ENCODE results near the gene FAM53C. TPM values are rescaled to one million over a fixed set of nuclear protein-coding genes. Genes with fewer than 3 reads are reported as not detected.

FAM53C gene
- polyA plus RNA-seq, 1 donor from 2014 or later = 20.4 TPM

DNA sequence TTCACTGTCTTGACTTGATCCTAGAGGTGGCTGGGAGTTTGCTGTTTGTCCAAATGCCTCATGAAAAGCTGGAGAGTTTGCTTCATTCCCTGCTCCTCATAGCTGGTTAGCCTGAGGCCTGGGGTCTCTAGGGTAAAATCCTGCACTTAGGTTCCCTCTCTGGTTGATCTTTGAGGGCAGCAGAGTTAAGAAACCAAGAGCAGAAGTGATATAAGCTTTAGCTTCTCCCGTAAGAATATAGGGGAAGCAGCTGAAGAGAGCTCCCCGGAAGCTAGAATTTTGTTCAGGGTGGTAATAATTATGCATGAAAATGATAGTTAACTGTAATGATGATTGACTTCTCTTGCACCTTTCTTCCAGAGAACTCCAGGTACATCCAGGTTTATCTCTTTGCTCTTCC is 1.4 kb downstream of the FAM53C start:
- H3K27me3 Mint-ChIP-seq = no peaks in the 10 kb centered on the region
- H3K36me3 Mint-ChIP-seq = peaks cover 5% of the 10 kb centered on the region
- H3K9me3 Mint-ChIP-seq = peaks cover 0 to 2% (median 0%) of the 10 kb centered on the region in 3 donors
- H3K4me1 Mint-ChIP-seq = peaks cover 20 to 28% (median 23%) of the 10 kb centered on the region in 3 donors
- H3K27ac Mint-ChIP-seq = peak overlapping the region; percentile 87 to 92 (median 92)
- H3K4me3 Mint-ChIP-seq = peak overlapping the region; percentile 91 to 98 (median 96)

DNA sequence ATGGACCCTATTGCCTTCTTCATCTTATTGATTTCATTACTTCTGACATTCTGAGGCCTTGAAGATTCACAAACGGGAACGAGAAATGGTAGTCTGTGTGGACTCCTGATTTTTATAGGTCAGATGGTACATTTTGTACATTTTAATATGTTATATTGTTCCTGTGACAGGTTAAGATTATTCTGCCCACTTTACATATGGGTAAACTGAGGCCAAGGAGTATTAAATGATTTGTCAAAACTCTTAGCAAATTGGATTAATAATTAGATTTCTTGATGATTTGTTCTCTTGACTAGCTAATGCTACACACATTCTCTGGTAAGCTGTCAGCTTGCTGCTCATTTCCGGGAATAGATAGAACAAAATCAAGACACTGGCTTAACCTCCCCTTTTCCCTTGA is 1.9 kb downstream of the FAM53C start:
- Mint-ChIP-seq H3K27ac (peak overlapping the region; percentile 53 to 92 (median 87)), H3K36me3 (peaks cover 5% of the 10 kb centered on the region), H3K27me3 (no peaks in the 10 kb centered on the region), H3K4me3 (peak overlapping the region in 3 of 4 donors; percentile 91 to 98 (median 93)), H3K9me3 (peaks cover 0 to 2% (median 0%) of the 10 kb centered on the region in 3 donors), H3K4me1 (peaks cover 20 to 28% (median 23%) of the 10 kb centered on the region in 3 donors)

DNA sequence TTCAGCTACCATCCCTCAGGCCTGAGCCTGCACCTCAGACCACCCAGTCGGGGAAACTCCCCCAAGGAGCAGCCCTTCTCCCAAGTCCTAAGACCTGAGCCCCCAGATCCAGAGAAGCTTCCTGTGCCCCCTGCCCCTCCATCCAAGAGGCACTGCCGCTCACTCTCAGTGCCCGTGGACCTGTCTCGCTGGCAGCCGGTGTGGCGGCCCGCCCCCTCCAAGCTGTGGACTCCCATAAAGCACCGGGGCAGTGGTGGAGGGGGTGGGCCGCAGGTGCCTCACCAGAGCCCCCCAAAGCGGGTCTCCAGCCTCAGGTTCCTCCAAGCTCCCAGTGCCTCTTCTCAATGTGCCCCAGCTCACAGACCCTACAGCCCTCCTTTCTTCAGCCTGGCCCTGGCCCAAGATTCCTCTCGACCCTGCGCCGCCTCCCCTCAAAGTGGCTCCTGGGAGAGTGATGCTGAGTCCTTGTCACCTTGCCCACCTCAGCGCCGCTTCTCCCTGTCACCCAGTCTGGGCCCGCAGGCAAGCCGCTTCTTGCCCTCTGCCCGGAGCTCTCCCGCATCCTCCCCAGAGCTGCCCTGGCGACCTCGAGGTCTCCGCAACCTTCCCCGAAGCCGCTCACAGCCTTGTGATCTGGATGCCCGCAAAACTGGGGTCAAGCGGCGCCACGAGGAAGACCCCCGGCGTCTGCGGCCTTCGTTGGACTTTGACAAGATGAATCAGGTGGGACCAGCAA is 7.0 kb downstream of the FAM53C start:
- Mint-ChIP-seq H3K4me1 (peaks cover 6 to 13% (median 11%) of the 10 kb centered on the region in 3 donors), H3K4me3 (no peak overlapping the region), H3K27ac (no peak overlapping the region), H3K27me3 (no peaks in the 10 kb centered on the region), H3K9me3 (no peaks in the 10 kb centered on the region), H3K36me3 (peaks cover 10% of the 10 kb centered on the region)

DNA sequence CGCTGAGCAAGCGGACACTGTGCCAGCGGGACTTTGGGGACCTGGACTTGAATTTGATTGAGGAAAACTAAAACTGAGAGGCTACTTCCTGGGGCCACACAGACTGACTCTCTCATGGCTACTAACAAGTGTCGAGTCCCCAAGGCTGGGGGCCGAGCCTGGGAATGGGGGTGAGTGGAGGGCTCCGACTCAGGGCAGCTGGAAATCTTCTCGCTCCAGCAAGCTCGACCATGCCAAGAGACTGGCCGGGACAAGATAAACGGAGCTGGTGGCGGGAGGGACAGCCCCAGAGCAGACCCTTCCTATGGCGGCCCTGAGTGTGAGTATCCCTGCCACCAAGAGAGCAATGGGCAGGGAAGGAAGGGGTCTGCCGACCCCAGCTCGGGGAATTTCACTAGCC is 8.8 kb downstream of the FAM53C start:
- Mint-ChIP-seq H3K36me3 (peaks cover 7% of the 10 kb centered on the region), H3K4me1 (peaks cover 6 to 12% (median 6%) of the 10 kb centered on the region in 3 donors), H3K9me3 (peaks cover 0 to 3% (median 2%) of the 10 kb centered on the region in 3 donors), H3K4me3 (no peak overlapping the region), H3K27me3 (no peaks in the 10 kb centered on the region), H3K27ac (peak overlapping the region in 1 of 3 donors; percentile 53)

DNA sequence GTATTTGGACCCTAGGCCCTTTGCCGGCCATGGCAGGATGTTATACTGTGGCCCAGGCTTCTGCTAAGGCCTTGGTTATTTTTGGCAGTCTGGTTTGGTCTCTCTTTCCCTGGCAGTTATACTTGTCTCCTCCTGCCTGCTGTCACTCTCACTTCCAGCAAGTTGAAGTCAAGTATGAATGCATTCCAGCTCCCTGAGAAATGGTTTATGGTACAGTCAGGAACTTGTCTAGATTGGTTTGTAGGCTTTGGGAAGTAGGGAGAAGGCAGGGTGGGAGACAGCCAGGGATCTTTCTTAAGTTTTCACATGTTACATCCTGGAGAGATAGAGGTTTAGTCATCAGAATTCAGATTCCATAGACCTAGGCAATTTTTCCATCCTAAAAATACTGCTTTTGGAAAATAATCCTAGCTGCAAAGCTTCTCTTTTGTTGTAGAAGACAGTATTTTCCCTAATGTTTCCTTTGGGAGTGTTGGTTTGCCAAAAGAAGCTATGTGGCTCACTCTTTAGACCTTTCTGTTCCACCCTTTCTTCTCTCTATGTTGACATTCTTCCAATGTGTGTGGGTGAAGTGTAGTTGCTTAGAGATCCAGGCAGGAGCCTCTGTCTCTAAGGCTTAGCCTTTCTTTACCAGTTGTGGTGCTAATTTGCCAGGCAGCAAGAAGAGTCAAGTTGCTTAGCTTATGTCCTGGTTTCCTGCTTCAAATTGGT is 11.9 kb downstream of the FAM53C start:
- H3K4me1 Mint-ChIP-seq = peaks cover 19 to 28% (median 22%) of the 10 kb centered on the region in 3 donors
- H3K27me3 Mint-ChIP-seq = no peaks in the 10 kb centered on the region
- H3K4me3 Mint-ChIP-seq = peak overlapping the region in 2 of 4 donors; percentile 9 to 60
- H3K9me3 Mint-ChIP-seq = peaks cover 0 to 5% (median 2%) of the 10 kb centered on the region in 3 donors
- peaks cover 6% of the 10 kb centered on the region for H3K36me3 Mint-ChIP-seq
- peak overlapping the region; percentile 40 to 85 (median 47) for H3K27ac Mint-ChIP-seq

DNA sequence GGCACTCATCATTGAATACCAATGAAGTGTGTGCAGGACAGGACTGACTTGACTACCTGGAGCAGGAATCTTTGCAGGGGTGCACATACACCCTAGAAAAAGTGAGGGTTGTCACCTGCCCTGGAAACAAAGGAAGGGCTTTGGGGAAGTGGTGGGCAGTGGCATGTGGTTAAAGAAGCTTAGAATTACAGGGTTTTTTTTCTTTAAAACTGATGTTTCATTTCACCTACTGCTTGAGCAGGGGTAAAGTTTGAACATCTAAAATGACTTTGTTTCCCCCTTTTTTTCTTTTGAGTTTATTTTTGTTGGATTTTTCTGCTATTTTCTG is 12.5 kb downstream of the FAM53C start:
- peak overlapping the region; percentile 40 to 85 (median 47) for H3K27ac Mint-ChIP-seq
- peaks cover 6% of the 10 kb centered on the region for H3K36me3 Mint-ChIP-seq
- peaks cover 25 to 33% (median 25%) of the 10 kb centered on the region in 3 donors for H3K4me1 Mint-ChIP-seq
- H3K9me3 Mint-ChIP-seq = peaks cover 0 to 5% (median 2%) of the 10 kb centered on the region in 3 donors
- H3K27me3 Mint-ChIP-seq = no peaks in the 10 kb centered on the region
- H3K4me3 Mint-ChIP-seq = peak overlapping the region in 2 of 4 donors; percentile 9 to 60

DNA sequence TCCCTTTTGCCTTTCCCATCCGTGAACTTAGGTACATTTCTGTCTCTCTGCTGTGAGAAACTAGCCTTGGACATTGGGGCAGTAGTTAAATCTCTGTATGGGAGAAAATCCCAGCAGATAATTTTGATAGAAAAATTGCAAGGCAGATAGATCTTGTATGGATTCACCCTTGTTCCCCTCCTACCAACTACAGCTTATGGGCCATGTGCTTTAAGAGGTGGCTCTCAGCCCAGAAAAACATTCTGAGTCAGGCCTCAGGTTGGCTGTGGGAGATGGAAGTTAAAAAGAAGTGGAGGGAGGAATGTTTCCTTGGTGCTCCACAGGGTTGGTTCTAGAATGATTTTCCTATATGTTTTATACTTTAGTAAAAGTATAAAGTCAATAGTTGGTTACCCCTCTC is 13.0 kb downstream of the FAM53C start:
- H3K9me3 Mint-ChIP-seq = peaks cover 0 to 5% (median 2%) of the 10 kb centered on the region in 3 donors
- H3K36me3 Mint-ChIP-seq = peaks cover 1% of the 10 kb centered on the region
- H3K4me1 Mint-ChIP-seq = peaks cover 30 to 38% (median 30%) of the 10 kb centered on the region in 3 donors
- H3K27ac Mint-ChIP-seq = peak overlapping the region in 2 of 3 donors; percentile 40 to 85
- H3K4me3 Mint-ChIP-seq = peak overlapping the region in 1 of 4 donors; percentile 60
- no peaks in the 10 kb centered on the region for H3K27me3 Mint-ChIP-seq

- H3K27me3 Mint-ChIP-seq = no peaks in the 10 kb centered on the region
- peaks cover 0 to 5% (median 2%) of the 10 kb centered on the region in 3 donors for H3K9me3 Mint-ChIP-seq
- peaks cover 1% of the 10 kb centered on the region for H3K36me3 Mint-ChIP-seq
- peak overlapping the region in 1 of 3 donors; percentile 85 for H3K27ac Mint-ChIP-seq
- H3K4me1 Mint-ChIP-seq = peaks cover 32 to 42% (median 33%) of the 10 kb centered on the region in 3 donors
- peak overlapping the region in 3 of 4 donors; percentile 60 to 84 (median 78) for H3K4me3 Mint-ChIP-seq
Measured at GRCh38 chr5:138351517-138351916, 13.5 kb downstream of the FAM53C start.

GRCh38 chr5:138352071-138352721 is 14.1 kb downstream of the FAM53C start, which contains the start of gene KDM3B:
Gene KDM3B, plus strand, starts transcription at chr5:138352685. Its CDS starts 111 bp downstream, at chr5:138352796.
- Mint-ChIP-seq H3K4me3 (peak within 1 kb of the TSS; percentile 91 to 99 (median 98)), H3K9me3 (peaks cover 0 to 5% (median 2%) of the 10 kb centered on the region in 3 donors), H3K27ac (peak within 1 kb of the TSS; percentile 95 to 98 (median 96)), H3K36me3 (peaks cover under 1% of the 10 kb centered on the region), H3K4me1 (peaks cover 33 to 42% (median 36%) of the 10 kb centered on the region in 3 donors), H3K27me3 (no peaks in the 10 kb centered on the region)

DNA sequence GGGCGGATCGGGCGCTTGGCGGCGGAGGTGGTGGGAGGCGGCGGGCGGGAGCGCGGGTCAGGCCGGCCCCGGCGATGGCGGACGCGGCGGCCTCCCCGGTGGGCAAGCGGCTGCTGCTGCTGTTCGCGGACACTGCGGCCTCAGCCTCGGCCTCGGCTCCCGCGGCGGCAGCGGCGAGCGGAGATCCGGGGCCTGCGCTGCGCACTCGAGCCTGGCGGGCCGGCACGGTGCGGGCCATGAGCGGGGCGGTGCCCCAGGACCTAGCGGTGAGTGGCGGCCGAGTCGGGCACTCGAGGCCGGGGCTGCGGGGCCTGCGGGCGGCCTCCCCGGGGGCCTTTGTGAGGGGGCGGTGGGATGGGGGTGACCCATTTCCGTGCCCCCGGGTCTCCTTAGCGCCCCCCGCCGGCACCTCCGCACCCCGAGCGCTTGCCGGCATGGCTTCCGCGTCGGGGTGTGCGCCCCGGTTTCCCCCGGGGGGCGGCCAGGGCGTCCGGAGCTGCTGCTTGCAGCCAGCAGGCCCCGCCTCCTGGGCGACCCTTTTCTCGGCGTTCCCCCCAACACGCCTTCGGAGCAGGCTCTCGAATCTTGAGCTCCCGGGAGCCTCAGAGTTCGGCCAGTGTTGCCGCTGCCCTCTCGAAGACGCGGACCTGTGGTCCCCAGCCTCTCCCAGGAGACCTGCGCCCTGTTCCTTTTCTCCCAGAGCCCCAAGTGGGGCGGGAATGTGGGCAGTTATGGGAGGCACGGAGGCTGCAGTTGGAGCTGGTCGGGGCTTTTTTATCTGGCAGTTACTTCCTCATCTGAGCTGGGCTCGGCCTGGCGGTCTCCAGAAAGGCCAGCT is 14.9 kb downstream of the FAM53C start:
- peaks cover 33 to 42% (median 36%) of the 10 kb centered on the region in 3 donors for H3K4me1 Mint-ChIP-seq
- no peaks in the 10 kb centered on the region for H3K36me3 Mint-ChIP-seq
- no peaks in the 10 kb centered on the region for H3K27me3 Mint-ChIP-seq
- H3K4me3 Mint-ChIP-seq = peak overlapping the region; percentile 91 to 99 (median 98)
- H3K9me3 Mint-ChIP-seq = peaks cover 0 to 5% (median 2%) of the 10 kb centered on the region in 3 donors
- H3K27ac Mint-ChIP-seq = peak overlapping the region; percentile 95 to 98 (median 96)

GRCh38 chr5:138353560-138354080 is 15.6 kb downstream of the FAM53C start:
- Mint-ChIP-seq H3K27me3 (no peaks in the 10 kb centered on the region), H3K27ac (peak overlapping the region; percentile 95 to 98 (median 96)), H3K4me3 (peak overlapping the region; percentile 91 to 99 (median 98)), H3K9me3 (peaks cover 0 to 5% (median 2%) of the 10 kb centered on the region in 3 donors), H3K36me3 (no peaks in the 10 kb centered on the region), H3K4me1 (peaks cover 33 to 42% (median 36%) of the 10 kb centered on the region in 3 donors)

DNA sequence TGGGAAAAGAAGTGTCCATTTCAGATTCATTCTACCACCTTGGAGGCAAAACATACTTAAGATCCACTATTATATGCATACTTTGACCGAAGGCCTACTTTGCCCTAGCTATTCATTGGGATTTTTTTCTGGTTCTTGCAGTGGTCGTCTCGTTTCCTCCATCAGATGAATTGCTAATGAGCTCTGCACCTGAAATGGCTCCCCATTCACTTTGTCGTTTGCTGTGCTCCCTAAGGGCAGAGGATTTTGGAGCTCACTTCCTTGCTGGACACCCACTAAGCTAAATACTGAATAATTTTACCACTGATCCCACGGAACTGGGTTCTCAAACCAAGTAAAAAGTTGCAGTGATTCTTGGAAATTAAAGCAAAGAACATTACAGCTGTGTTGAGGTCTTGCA is 16.3 kb downstream of the FAM53C start:
- H3K27ac Mint-ChIP-seq = peak overlapping the region; percentile 95 to 98 (median 96)
- H3K9me3 Mint-ChIP-seq = peaks cover 0 to 5% (median 2%) of the 10 kb centered on the region in 3 donors
- peaks cover 33 to 42% (median 36%) of the 10 kb centered on the region in 3 donors for H3K4me1 Mint-ChIP-seq

DNA sequence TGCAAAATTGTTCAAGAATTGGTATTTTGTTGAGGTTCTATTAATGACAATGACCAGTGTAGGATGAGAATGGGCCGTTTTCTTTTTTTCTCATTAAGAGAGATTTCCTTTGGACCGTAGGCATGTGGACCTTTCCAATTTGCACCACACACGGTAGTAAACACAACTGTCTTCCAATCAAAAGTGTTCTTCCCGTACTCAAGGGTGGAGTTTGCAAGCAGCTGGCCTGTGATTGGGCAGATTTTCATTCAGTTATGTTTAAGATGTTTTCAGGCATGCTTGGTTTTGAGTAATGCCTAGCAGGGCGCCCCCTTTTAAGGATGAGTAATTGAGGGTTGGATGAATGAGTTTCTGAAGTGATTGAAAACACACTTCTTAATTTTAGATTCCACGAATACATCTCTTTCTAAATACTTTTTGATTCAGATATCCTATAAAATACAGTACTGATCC is 16.9 kb downstream of the FAM53C start:
- peaks cover 37 to 45% (median 40%) of the 10 kb centered on the region in 3 donors for H3K4me1 Mint-ChIP-seq
- no peaks in the 10 kb centered on the region for H3K27me3 Mint-ChIP-seq
- H3K36me3 Mint-ChIP-seq = no peaks in the 10 kb centered on the region
- H3K4me3 Mint-ChIP-seq = peak overlapping the region; percentile 91 to 99 (median 98)
- peak overlapping the region; percentile 95 to 98 (median 96) for H3K27ac Mint-ChIP-seq
- H3K9me3 Mint-ChIP-seq = peaks cover 0 to 5% (median 2%) of the 10 kb centered on the region in 3 donors

More for the DNA sequence above, 16.3 kb downstream of the FAM53C start:
- Mint-ChIP-seq H3K4me3 (peak overlapping the region; percentile 91 to 99 (median 98)), H3K27me3 (no peaks in the 10 kb centered on the region), H3K36me3 (no peaks in the 10 kb centered on the region)
